Kidney (tissue), 14 donors: ENCODE data around the gene GALNT8. TPM values are rescaled to one million over a fixed set of nuclear protein-coding genes. Genes with fewer than 3 reads are reported as not detected.

Experiments
- DNase-seq, 5 donors: peaks; one replicate each; pipeline ENCODE4 v3.0.0-alpha.2; 2013 to 2020
- FAIRE-seq: peaks from 2 replicates; lab custom pipeline; 2012; peaks lifted over from hg19 to GRCh38; lab: Jason Lieb, UNC
- H3K27ac ChIP-seq, 2 donors: one replicate each; pipeline ENCODE4 v1.7.0; 2013; ENCODE audit warnings: low read depth in 2 of 2, low read length in 2 of 2, inconsistent platforms in 1 of 2
- H3K27me3 ChIP-seq: one replicate; pipeline ENCODE4 v1.7.1; 2013; ENCODE audit warnings: low read length, inconsistent platforms; ENCODE audit not compliant: control insufficient read depth, insufficient read depth
- H3K36me3 ChIP-seq, 3 donors: one replicate each; pipeline versions ENCODE4 v1.7.0 to v1.7.1; 2013; ENCODE audit warnings: low read length in 3 of 3, control low read depth in 1 of 3, inconsistent platforms in 1 of 3; ENCODE audit not compliant: insufficient read depth in 3 of 3, control insufficient read depth in 2 of 3
- H3K4me1 ChIP-seq, 3 donors: one replicate each; pipeline versions ENCODE4 v1.7.0 to v1.7.1; 2013; ENCODE audit warnings: low read length in 3 of 3, inconsistent platforms in 1 of 3, low read depth in 1 of 3; ENCODE audit not compliant: control insufficient read depth in 2 of 3, insufficient read depth in 2 of 3
- H3K4me3 ChIP-seq, 3 donors: one replicate each; pipeline versions ENCODE4 v1.7.0 to v1.8.1; 2013; ENCODE audit warnings: low read length in 3 of 3, control low read depth in 1 of 3, inconsistent platforms in 1 of 3
- H3K9ac ChIP-seq, 3 donors: one replicate each; pipeline versions ENCODE4 v1.7.0 to v1.7.1; 2013; ENCODE audit warnings: low read length in 3 of 3, control low read depth in 1 of 3, inconsistent platforms in 1 of 3
- H3K9me3 ChIP-seq, 3 donors: one replicate each; pipeline versions ENCODE4 v1.7.0 to v1.7.1; 2013; ENCODE audit warnings: low read length in 3 of 3, control low read depth in 1 of 3, inconsistent platforms in 1 of 3; ENCODE audit not compliant: control insufficient read depth in 2 of 3, insufficient read depth in 1 of 3
- CTCF ChIP-seq: IDR thresholded peaks from 3 replicates; pipeline ENCODE4 v1.5.1; 2012; ENCODE audit warnings: mild to moderate bottlenecking, moderate library complexity, borderline replicate concordance; ENCODE audit not compliant: insufficient read depth; ENCODE audit errors: extremely low read depth
- intact Hi-C: fragments of 100-400 bp; cut with DNase I; formaldehyde crosslinking; loops from one replicate; pipeline ENCODE4 v1.11.1; 2022
- polyA plus RNA-seq: library from polyadenylated mRNA; stranded (reverse); fragments of 350-450 nt; fragmentation: Illumina TruSeq; extraction: RNeasy Lipid Tissue Mini Kit (QIAGEN cat#74804); gene quantifications from one replicate; pipeline ENCODE4 v1.2.3, GENCODE V29; 2014; ENCODE audit warnings: low read depth, low replicate concordance; ENCODE audit not compliant: insufficient read depth
- total RNA-seq: library from RNA; stranded (reverse); fragmentation: NEBNext Ultra II Directional; extraction: Animal tissue kit (Norgen Biotek cat#: 25700); gene quantifications from one replicate; pipeline ENCODE4 v1.2.1, GENCODE V29; 2021
- donor health status: control.
- donor health status: control.
- donor health status: control.
- donor health status: control.
- donor health status: control.
- donor health status: DM: yes; HTN: yes; CAD: no.
- donor health status: Normal renal cell carcinoma (clear cell type).

GALNT8 gene
- total and polyA plus RNA-seq, 2 donors from 2014 or later, result 0.25 to 1.4 TPM

DNA sequence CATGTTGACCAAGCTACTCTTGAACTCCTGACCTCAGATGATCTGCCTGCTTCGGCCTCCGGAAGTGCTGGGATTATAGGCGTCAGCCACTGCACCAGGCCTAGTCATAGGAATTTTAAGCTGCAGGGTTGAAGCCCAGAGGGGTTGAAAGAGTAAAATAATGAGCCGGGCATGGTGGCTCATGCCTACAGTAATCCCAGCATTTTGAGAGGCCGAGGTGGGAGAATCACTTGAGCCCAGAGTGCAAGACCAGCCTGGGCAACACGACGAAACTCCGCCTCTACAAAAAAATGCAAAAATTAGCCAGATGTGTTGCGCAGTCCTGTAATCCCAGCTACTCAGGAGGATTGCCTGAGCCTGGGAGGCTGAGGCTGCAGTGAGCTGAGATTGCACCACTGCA, 69.6 kb downstream of the GALNT8 start:
- no peak for TF ChIP-seq CTCF
- Histone ChIP-seq H3K36me3 (no peaks in the 10 kb centered on the region), H3K27ac (no peak overlapping the region), H3K27me3 (no peaks in the 10 kb centered on the region), H3K9me3 (peaks cover 0 to 5% (median 0%) of the 10 kb centered on the region in 3 donors), H3K4me1 (no peaks in the 10 kb centered on the region), H3K4me3 (no peak overlapping the region), H3K9ac (no peak overlapping the region)
- no peak for DNase-seq
- intact Hi-C loops, result no loop called here
- FAIRE-seq, result no peak

GRCh38 chr12:4791497-4791896, 71.3 kb downstream of the GALNT8 start:
- intact Hi-C loops, result no loop called here
- no peak for TF ChIP-seq CTCF
- no peak overlapping the region for H3K27ac ChIP-seq
- H3K4me1 ChIP-seq, result no peaks in the 10 kb centered on the region
- no peak overlapping the region for H3K9ac ChIP-seq
- FAIRE-seq, result no peak
- no peaks in the 10 kb centered on the region for H3K36me3 ChIP-seq
- H3K9me3 ChIP-seq, result peaks cover 0 to 5% (median 0%) of the 10 kb centered on the region in 3 donors
- no peaks in the 10 kb centered on the region for H3K27me3 ChIP-seq
- no peak overlapping the region for H3K4me3 ChIP-seq
- DNase-seq, result no peak

DNA sequence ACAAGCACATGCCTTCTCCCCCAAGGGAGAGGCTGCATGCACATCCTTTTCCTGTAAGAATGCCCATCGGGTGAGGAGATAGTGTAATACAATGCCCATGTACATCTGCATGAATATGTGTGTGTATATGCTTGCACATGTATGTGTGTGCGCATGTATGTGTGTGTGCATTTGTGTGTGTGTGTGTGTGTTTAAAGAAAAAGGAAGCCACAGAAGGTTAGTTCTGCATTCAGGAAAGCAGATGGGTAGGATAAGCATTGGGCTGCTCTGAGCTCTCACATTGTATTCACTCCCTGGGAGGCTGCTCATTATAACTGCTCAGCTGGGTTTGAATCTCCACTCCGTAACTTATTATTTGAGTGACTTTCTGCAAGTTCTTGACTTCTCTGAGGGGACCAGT, 74.3 kb downstream of the GALNT8 start:
- intact Hi-C loops, result no loop called here
- TF ChIP-seq CTCF, result no peak
- no peak for DNase-seq
- no peaks in the 10 kb centered on the region for H3K27me3 ChIP-seq
- no peak overlapping the region for H3K9ac ChIP-seq
- no peak overlapping the region for H3K27ac ChIP-seq
- peaks cover 0 to 5% (median 0%) of the 10 kb centered on the region in 3 donors for H3K9me3 ChIP-seq
- H3K4me1 ChIP-seq, result no peaks in the 10 kb centered on the region
- H3K4me3 ChIP-seq, result no peak overlapping the region
- no peak for FAIRE-seq
- H3K36me3 ChIP-seq, result no peaks in the 10 kb centered on the region

- no peak for TF ChIP-seq CTCF
- peaks cover 0 to 4% (median 0%) of the 10 kb centered on the region in 3 donors for H3K9me3 ChIP-seq
- H3K36me3 ChIP-seq, result no peaks in the 10 kb centered on the region
- H3K4me3 ChIP-seq, result no peak overlapping the region
- H3K27ac ChIP-seq, result no peak overlapping the region
- intact Hi-C loops, result no loop called here
- peak in 4 of 5 donors; percentile 51 to 67 (median 58) for DNase-seq
- H3K9ac ChIP-seq, result no peak overlapping the region
- no peaks in the 10 kb centered on the region for H3K4me1 ChIP-seq
- no peaks in the 10 kb centered on the region for H3K27me3 ChIP-seq
- FAIRE-seq, result no peak
Observed at GRCh38 chr12:4796216-4796615, 76.0 kb downstream of the GALNT8 start.
